Measurements from ENCODE around the gene SUPT20H. TPM values are rescaled to one million over a fixed set of nuclear protein-coding genes. Genes with fewer than 3 reads are reported as not detected.

The SUPT20H gene
- polyA plus RNA-seq: 10 to 100 TPM; 12.6 to 20.9 (median 14.0) TPM

GRCh38 chr13:37058910-37059847 lies at the start of gene SUPT20H:
Gene SUPT20H, minus strand, starts transcription at chr13:37059688. Its CDS starts 8,198 bp downstream, at chr13:37051490.
- H3K27ac ChIP-seq (ENCODE audit: low read depth, low read length): no peak within 1 kb of the TSS
- 0 to 1% (median 0%) methylated on average over 64 to 75 of the region's 75 CpGs for WGBS, 3 donors

- no peak overlapping the region for H3K27ac ChIP-seq (ENCODE audit: low read depth, low read length)
- WGBS, 3 donors: 3 to 11% (median 8%) methylated on average over 1 of the region's 1 CpG
Measured at GRCh38 chr13:37109051-37109678, 49.7 kb upstream of the SUPT20H start.

DNA sequence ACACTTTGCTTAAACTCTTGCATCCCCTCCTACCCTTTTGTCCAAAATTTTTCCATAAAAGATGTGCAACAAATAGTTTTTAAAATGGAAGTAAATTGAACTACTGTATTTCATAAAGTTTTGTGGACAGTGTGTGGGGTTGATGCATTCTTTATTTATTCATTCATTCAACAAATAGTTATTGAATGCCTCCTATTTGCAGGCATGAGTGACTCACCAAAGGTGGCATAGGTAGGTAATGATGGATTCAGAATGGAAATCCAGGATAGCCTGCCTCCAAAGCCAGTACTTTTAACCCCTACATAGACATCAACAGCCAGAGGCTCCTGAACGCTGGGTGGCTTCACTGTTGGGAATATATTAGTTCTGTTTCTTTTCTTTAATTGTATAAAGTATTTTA lies 48.4 kb upstream of the SUPT20H start:
- H3K27ac ChIP-seq (ENCODE audit: low read depth, low read length): no peak overlapping the region
- WGBS, 3 donors: 76 to 81% (median 77%) methylated on average over 1 of the region's 1 CpG

GRCh38 chr13:37107456-37107855 lies 48.0 kb upstream of the SUPT20H start:
- H3K27ac ChIP-seq (ENCODE audit: low read depth, low read length): no peak overlapping the region
- WGBS, 3 donors: 46 to 72% (median 61%) methylated on average over 4 of the region's 4 CpGs

DNA sequence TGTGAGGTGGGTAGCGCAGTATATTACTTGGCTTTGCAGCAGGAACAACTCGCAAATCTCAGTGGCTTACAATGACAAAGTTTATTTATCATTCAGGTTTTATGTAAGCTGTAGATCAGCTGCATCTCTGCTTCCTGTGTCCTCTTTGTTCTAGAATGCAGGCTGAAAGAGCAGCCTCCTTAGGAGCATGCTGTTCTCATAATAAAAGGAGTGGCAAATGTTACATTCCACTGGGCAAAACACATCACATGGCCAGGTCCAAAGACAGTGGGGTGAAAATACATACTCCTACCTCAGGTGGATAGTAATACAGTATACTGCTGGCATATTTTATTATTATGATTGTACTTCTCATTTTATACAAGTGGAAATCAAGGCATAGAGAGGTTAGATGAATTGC lies 47.2 kb upstream of the SUPT20H start:
- no peak overlapping the region for H3K27ac ChIP-seq (ENCODE audit: low read depth, low read length)
- WGBS, 3 donors: 83 to 93% (median 91%) methylated on average over 2 of the region's 2 CpGs

DNA sequence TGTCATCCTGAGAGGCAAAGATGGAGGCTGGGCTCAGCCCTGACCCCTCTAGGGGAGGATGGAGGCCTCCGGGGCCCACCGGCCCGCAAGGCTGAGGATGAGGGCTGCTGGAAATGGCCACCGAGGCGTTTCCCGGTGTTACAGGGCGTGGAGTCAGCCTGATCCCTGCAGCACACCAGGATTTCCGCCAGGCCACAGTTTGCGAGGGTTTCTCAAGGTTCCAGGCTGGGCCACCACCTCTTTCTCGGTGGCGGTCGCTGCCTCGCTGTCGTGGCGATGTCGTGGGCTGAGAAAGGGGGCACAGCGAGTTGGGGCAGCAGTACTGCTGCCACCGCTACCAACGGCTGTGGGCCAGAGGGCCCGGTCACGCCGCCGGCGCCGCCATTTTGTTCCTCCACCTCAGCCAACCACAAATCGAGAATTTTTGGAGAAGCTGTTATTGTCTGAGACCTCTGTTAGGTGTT lies 45.8 kb upstream of the SUPT20H start, which contains the start of gene CSNK1A1L:
TSS of gene CSNK1A1L (minus strand) at position 414 of the 464 bp plus-strand sequence. CDS start at position 6, 408 bp downstream.
- no peak within 1 kb of the TSS for H3K27ac ChIP-seq (ENCODE audit: low read depth, low read length)
- WGBS, 3 donors: 89 to 95% (median 93%) methylated on average over 26 of the region's 26 CpGs

DNA sequence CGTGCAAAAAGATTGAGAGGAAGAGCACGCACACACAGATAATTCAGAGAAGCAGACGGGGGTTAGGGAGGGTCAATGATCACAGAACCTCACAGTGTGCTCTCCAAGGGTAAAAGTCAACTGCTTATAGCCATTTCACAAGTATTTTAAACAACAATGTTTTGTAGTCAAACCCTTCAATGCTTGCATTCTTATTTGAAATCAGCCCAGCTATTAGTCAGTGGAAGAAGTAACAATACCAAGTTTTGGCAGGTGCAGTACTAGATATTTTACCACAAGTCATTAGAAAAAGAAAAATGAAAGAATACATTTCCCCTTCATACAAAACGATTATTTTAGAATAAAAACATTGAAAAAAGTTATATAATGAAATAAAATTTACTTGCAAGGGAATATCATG lies 43.4 kb upstream of the SUPT20H start:
- 59 to 67% (median 62%) methylated on average over 4 of the region's 4 CpGs for WGBS, 3 donors
- no peak overlapping the region for H3K27ac ChIP-seq (ENCODE audit: low read depth, low read length)

DNA sequence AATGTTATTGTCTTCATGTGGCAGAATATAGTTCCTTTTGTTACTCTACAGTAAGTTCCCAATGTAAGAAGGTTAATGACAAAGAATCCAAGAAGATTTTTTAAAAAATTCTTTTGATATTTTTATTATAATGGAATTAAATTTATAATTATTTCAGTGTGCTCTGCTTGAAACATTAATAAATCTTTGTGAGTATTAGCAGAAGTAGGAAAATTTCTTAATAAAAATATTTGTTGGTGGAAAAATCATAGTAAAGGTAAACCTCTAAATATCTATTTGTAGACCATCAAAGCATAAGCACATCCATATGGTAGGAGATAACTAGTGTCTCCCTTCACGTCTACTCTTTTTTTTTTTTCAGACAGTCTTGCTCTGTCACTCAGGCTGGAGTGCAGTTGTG lies 41.7 kb upstream of the SUPT20H start:
- WGBS, 3 donors: 22 to 62% (median 53%) methylated on average over 1 of the region's 1 CpG
- H3K27ac ChIP-seq (ENCODE audit: low read depth, low read length): no peak overlapping the region

DNA sequence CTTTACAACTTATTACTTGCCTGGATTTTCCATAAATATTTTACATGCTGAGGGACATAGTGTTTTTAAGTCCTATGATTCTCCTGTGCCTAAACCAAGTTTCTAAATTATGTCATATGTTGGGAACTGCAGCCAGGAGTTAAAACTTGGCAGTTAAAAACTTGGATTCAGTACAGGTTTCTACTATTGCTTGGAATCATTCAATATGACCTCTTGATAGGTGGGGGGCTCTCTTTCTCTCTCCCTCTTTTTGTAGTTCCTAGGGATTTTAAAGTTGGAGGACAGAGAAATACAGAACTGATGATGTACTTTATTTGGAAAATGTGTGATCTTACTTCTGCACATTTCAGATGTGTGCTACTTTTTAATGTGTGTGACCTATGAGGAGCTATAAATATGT lies 41.2 kb upstream of the SUPT20H start:
- H3K27ac ChIP-seq (ENCODE audit: low read depth, low read length): no peak overlapping the region

DNA sequence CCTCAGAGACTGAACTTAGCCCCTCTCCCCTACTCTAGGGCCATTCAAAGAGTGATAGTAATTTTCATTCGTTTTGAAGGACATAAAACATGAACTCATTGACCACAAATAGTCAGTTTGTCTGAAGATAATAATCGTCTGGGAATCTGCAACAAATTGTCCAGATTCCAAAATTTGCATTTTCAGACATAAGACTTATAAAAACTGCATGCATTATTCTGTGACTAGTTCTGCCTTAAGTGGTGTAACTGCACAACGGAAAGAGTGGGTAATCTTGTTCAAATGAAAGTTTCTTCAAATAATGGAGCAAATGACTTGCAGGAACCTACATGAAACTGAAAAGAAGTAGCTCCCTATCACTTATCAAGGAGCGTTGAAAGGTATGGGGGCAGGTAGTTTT lies 37.6 kb upstream of the SUPT20H start:
- H3K27ac ChIP-seq (ENCODE audit: low read depth, low read length): no peak overlapping the region
- 59 to 75% (median 65%) methylated on average over 4 of the region's 4 CpGs for WGBS, 3 donors

GRCh38 chr13:37094840-37095239 lies 35.4 kb upstream of the SUPT20H start:
- WGBS, 3 donors: 75 to 89% (median 78%) methylated on average over 4 of the region's 4 CpGs
- H3K27ac ChIP-seq (ENCODE audit: low read depth, low read length): no peak overlapping the region

DNA sequence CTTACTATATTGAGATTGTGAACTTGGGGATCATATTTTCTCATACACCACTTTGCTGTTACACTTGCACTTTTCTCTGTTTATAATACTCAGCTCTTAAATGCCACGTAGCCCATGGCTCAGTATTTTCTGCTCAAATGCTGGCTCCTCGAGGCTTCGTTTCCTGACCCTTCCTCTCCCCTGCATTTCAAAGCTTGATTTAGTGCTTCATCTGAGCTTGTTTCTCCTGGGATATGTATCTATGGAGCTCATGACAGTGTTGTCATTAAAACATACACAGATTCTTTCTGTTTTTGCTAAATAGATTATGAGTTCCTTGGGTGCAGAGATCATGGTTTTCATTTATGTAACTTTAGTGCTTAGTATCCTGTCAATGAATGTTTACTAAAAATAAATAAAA lies 34.6 kb upstream of the SUPT20H start:
- H3K27ac ChIP-seq (ENCODE audit: low read depth, low read length): no peak overlapping the region
- WGBS, 3 donors: 47 to 54% (median 49%) methylated on average over 3 of the region's 3 CpGs

DNA sequence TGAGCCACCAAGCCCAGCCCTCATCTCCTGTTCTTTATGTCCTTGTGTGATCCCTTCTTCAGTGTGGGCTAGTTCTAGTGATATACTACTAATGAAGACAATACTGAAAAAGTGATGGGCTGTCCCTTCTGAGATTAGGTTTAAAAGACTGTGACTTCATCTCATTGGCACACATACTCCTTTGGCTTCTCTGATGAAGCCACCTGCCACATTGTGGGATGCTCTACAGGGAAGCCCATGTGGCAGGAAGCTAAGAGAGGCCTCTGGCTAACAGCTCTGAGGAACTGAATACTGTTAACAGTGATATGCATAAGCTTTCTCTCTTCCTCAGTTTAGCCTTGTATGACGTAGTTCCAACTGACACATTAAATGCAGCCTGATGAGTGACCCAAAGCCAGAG lies 32.3 kb upstream of the SUPT20H start:
- WGBS, 3 donors: 47 to 68% (median 55%) methylated on average over 1 of the region's 1 CpG

GRCh38 chr13:37090912-37091311 lies 31.4 kb upstream of the SUPT20H start:
- 65 to 79% (median 71%) methylated on average over 2 of the region's 2 CpGs for WGBS, 3 donors
- H3K27ac ChIP-seq (ENCODE audit: low read depth, low read length): no peak overlapping the region

More for the DNA sequence above, 32.3 kb upstream of the SUPT20H start:
- H3K27ac ChIP-seq (ENCODE audit: low read depth, low read length): no peak overlapping the region

DNA sequence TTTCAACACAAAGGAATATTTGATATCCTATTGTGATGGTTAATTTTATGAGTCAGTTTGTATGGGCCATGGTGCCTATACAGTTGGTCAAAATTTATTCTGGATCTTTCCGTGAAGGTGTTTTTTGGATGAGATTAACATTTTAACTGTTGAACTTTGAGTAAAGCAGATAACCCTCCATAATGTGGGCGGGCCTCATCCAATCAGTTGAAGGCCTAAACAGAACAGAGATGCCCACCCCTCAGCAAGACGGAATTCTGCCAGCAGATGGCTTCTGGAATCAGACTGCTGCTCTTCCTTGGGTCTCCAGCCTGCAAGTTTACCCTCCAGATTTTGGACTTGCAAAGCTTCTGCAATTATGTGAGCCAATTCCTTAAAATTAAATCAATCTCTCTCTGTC lies 30.0 kb upstream of the SUPT20H start:
- 85 to 96% (median 95%) methylated on average over 3 of the region's 3 CpGs for WGBS, 3 donors

DNA sequence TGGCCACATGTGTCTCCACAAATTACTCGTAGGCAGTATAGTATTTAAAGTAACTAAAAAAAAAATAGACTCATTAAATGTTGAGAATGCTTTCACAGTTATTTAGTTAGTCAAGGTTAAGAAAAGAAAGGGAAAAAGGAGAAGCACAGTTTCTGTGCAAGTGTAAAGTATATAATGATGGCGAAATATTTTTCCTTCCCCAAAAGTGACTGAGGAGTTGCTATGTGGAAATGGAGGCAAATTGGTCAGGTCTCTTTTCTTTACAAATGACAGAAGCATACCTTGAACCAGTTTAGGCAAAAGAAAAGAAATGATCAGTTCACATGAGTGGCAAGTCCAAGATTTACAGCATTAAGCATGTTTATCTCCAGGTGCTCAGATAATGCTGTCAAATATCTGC lies 28.0 kb upstream of the SUPT20H start:
- 54 to 82% (median 68%) methylated on average over 2 of the region's 2 CpGs for WGBS, 3 donors
- H3K27ac ChIP-seq (ENCODE audit: low read depth, low read length): no peak overlapping the region

More for the DNA sequence above, 30.0 kb upstream of the SUPT20H start:
- no peak overlapping the region for H3K27ac ChIP-seq (ENCODE audit: low read depth, low read length)

DNA sequence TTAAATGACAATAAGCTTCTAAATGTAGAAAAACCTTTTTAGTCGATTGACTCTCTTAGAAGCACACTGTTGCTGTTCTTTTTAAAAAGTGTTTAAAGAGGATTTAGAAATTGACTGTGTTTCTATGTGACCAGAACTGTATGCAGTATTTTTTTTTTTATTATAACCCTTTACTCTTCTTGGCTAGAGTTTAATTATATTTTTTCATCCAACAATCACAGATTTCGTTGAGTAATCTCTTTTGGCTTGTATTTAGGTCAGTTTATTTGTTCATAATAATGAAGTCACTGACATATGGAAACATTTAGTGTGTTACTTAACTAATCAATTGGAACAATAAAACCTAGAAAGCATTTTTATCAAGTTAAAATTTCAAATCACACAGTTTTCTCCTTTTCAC lies 26.1 kb upstream of the SUPT20H start:
- 42 to 61% (median 50%) methylated on average over 2 of the region's 2 CpGs for WGBS, 3 donors
- no peak overlapping the region for H3K27ac ChIP-seq (ENCODE audit: low read depth, low read length)

DNA sequence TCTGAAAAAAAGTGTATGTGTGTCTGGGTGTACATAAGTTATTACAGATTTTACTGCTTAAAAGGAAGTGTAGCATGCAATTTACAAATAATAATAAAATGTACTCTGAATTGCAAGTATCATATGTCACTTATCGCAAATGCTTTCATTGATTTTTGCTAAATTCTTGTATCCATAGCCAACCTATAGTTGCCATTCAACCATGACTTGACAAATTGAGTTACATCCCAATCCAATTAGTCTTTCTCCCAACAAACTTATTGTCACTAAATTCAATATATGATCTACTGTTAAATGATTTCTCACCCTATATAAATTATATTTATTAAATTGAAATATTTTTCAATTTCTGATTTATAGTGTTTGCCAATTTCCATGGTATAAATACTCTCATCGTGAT lies 17.3 kb upstream of the SUPT20H start:
- 92 to 98% (median 93%) methylated on average over 2 of the region's 2 CpGs for WGBS, 3 donors
- H3K27ac ChIP-seq (ENCODE audit: low read depth, low read length): no peak overlapping the region

DNA sequence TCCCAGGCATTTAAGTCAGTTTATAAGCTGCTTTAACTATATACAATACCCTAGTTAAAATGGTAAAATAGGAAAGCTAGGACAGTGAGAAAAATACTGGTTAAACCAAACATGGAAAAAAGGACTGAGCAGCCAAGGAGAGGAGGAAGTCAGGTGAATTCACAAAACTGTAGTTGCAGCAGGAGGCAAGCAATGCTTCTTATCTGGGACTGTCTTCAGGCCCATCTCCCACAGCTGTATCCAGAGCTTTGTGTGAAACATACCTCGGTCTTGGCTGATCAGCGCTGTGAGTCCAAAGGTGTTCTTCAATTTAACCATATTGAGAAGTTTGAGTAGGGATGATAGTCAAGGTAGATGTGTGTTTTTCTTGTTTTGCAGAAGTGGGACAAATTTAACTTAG lies 15.7 kb upstream of the SUPT20H start:
- no peak overlapping the region for H3K27ac ChIP-seq (ENCODE audit: low read depth, low read length)
- 68 to 90% (median 89%) methylated on average over 2 of the region's 2 CpGs for WGBS, 3 donors
